ENCODE results near the gene ARPC5L. TPM values are rescaled to one million over a fixed set of nuclear protein-coding genes. Genes with fewer than 3 reads are reported as not detected.

Gene ARPC5L
- total and polyA plus RNA-seq, 2 of the 13 experiments (the other 11 are each of a cell fraction or from before 2014, with no cell fraction given) = 29.9 to 33.8 TPM

DNA sequence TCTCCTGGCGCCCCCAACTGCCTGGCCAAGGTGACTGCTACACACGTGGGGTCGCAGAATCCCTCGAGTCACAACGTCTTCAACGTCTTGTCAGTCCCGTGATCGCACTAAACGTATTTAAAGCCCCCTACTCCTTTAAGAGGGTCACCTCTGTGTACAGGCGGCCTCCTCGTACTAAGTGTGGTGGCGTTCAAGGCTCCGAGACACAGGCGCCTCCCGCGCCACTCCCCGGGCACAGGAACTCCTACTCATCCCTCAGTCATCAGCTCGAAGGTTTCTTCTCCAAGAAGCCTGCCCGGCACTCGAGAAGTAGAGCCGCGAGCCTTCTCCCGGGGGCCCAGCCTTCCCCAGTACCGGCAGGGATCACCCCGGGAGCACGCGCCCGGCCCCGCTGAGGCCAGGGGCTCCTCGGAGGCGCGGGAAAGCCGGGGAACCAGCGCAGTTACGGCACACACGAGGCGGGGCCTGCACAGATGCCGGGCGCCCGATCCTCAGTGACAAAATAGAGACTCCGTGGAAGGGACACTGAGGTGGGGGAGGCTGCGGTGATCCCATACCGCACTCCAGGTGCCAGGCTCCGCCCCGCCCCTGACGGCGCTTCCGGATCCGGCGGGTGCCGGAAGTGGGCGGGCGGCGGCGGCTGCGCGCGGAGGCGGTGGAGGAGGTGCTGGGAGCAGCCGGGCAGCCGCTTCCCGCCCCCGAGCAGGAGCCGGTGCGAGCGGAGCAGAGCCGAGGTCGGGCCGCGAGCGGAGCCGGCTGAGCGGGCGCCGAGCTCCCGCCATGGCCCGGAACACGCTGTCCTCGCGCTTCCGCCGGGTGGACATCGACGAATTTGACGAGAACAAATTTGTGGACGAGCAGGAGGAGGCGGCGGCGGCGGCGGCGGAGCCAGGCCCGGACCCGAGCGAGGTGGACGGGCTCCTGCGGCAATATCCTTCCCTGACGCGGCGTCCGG is 6.9 kb downstream of the ARPC5L start (continued):
- 0 out of 2 replicates have a peak, but pooled peaks have one; percentile 29 for TF ChIP-seq ZNF124 (CRISPR knock-in tag; IDR thresholded peaks at IDR 0.05)
- no peak for TF ChIP-seq ZNF792 (CRISPR knock-in tag; IDR thresholded peaks at IDR 0.05)
- TF ChIP-seq KLF16 (CRISPR knock-in tag; IDR thresholded peaks at IDR 0.05) = peak in 1 of 2 experiments; percentile 81; a peak in 2 of 4 replicates
- TF ChIP-seq, protein P1, sequence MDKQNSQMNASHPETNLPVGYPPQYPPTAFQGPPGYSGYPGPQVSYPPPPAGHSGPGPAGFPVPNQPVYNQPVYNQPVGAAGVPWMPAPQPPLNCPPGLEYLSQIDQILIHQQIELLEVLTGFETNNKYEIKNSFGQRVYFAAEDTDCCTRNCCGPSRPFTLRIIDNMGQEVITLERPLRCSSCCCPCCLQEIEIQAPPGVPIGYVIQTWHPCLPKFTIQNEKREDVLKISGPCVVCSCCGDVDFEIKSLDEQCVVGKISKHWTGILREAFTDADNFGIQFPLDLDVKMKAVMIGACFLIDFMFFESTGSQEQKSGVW (CRISPR knock-in tag; IDR thresholded peaks at IDR 0.05; ENCODE audit: borderline replicate concordance) = 0 out of 2 replicates have a peak, but pooled peaks have one; percentile 20
- no peak for TF ChIP-seq ZNF143 (CRISPR knock-in tag; IDR thresholded peaks at IDR 0.05)
- no peak for TF ChIP-seq PAWR (CRISPR knock-in tag; IDR thresholded peaks at IDR 0.05; ENCODE audit: borderline replicate concordance)
- no peak for TF ChIP-seq ZNF180 (CRISPR knock-in tag; IDR thresholded peaks at IDR 0.05; ENCODE audit: borderline replicate concordance, low read depth)
- TF ChIP-seq EP300 (IDR thresholded peaks at IDR 0.05; ENCODE audit: low read depth in 2 of 2, low read length in 2 of 2) = peak in 1 of 2 experiments; percentile 15; a peak in 1 of 4 replicates
- peak; percentile 12; the same call in 1 of the 2 replicates for TF ChIP-seq EP300 (CRISPR knock-in tag; IDR thresholded peaks at IDR 0.05; ENCODE audit: borderline replicate concordance)
- TF ChIP-seq MEIS2 (CRISPR knock-in tag; IDR thresholded peaks at IDR 0.05) = no peak
- TF ChIP-seq MATR3 (CRISPR knock-in tag; IDR thresholded peaks at IDR 0.05) = no peak
- peak; percentile 5; the same call in 1 of the 2 replicates for TF ChIP-seq FOXO1 (CRISPR knock-in tag; IDR thresholded peaks at IDR 0.05)
- TF ChIP-seq, protein P2, sequence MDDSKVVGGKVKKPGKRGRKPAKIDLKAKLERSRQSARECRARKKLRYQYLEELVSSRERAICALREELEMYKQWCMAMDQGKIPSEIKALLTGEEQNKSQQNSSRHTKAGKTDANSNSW (CRISPR knock-in tag; IDR thresholded peaks at IDR 0.05; ENCODE audit: borderline replicate concordance) = no peak
- no peak for TF ChIP-seq CCAR2 (optimal IDR thresholded peaks at IDR 0.05; ENCODE audit: low read depth, low read length)
- TF ChIP-seq, protein P3, sequence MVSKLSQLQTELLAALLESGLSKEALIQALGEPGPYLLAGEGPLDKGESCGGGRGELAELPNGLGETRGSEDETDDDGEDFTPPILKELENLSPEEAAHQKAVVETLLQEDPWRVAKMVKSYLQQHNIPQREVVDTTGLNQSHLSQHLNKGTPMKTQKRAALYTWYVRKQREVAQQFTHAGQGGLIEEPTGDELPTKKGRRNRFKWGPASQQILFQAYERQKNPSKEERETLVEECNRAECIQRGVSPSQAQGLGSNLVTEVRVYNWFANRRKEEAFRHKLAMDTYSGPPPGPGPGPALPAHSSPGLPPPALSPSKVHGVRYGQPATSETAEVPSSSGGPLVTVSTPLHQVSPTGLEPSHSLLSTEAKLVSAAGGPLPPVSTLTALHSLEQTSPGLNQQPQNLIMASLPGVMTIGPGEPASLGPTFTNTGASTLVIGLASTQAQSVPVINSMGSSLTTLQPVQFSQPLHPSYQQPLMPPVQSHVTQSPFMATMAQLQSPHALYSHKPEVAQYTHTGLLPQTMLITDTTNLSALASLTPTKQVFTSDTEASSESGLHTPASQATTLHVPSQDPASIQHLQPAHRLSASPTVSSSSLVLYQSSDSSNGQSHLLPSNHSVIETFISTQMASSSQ (IDR thresholded peaks at IDR 0.05; ENCODE audit: low read depth) = no peak
- TF ChIP-seq, protein P3 (CRISPR knock-in tag; IDR thresholded peaks at IDR 0.05; ENCODE audit: borderline replicate concordance) = no peak
- TF ChIP-seq ZNF350 (CRISPR knock-in tag; IDR thresholded peaks at IDR 0.05; ENCODE audit: borderline replicate concordance, low read depth) = peak; percentile 76
- TF ChIP-seq KLF9 (CRISPR knock-in tag; IDR thresholded peaks at IDR 0.05; ENCODE audit: low read depth) = peak; percentile 78; the same call in 1 of the 2 replicates
- TF ChIP-seq KLF13 (CRISPR knock-in tag; IDR thresholded peaks at IDR 0.05) = no peak
- no peak for TF ChIP-seq PHB2 (IDR thresholded peaks at IDR 0.05; ENCODE audit: partially characterized antibody)
- no peak for TF ChIP-seq GTF3A (CRISPR knock-in tag; conservative IDR thresholded peaks at IDR 0.05)
- TF ChIP-seq FOXP1 (IDR thresholded peaks at IDR 0.05) = no peak
- TF ChIP-seq FOXP1 (CRISPR knock-in tag; IDR thresholded peaks at IDR 0.05) = no peak
- no peak for TF ChIP-seq ZNF234 (CRISPR knock-in tag; conservative IDR thresholded peaks at IDR 0.05)
- no peak for TF ChIP-seq SIX4 (CRISPR knock-in tag; IDR thresholded peaks at IDR 0.05)
